Thyroid gland (tissue), 4 donors: Measurements from ENCODE around the gene MVB12B. TPM values are rescaled to one million over a fixed set of nuclear protein-coding genes. Genes with fewer than 3 reads are reported as not detected.
A peak's percentile ranks its signal among the peaks of the same experiment; 100 is the strongest.

ENCODE experiments used
- DNase-seq, 2 donors: peaks; one replicate each; pipeline ENCODE4 v3.0.0-alpha.2; 2019
- H3K27ac ChIP-seq, 3 donors: fragments of 200-600 bp; sonication (generic); 1 replicate in 2 of 3; 2 replicates in 1 of 3; pipeline ENCODE4 v1.5.1; 2016 to 2019; ENCODE audit warnings: mild to moderate bottlenecking in 1 of 3, moderate library complexity in 1 of 3
- H3K27me3 ChIP-seq: fragments of 200-600 bp; sonication (generic); one replicate; pipeline ENCODE4 v1.5.1; 2019
- H3K36me3 ChIP-seq, 2 donors: fragments of 200-600 bp; sonication (generic); one replicate each; pipeline ENCODE4 v1.5.1; 2016 to 2019
- H3K4me1 ChIP-seq, 2 donors: fragments of 200-600 bp; sonication (generic); one replicate each; pipeline ENCODE4 v1.5.1; 2017 to 2019
- H3K4me3 ChIP-seq, 3 donors: fragments of 200-600 bp; sonication (generic); replicated peaks in 1 of 3; 1 replicate in 2 of 3; 2 replicates in 1 of 3; pipeline ENCODE4 v1.5.1; 2016; ENCODE audit warnings: mild to moderate bottlenecking in 1 of 3
- H3K9me3 ChIP-seq: fragments of 200-600 bp; sonication (generic); one replicate; pipeline ENCODE4 v1.5.1; 2017
- CTCF ChIP-seq, 6 experiments: fragments of 200-600 bp in 3 of 6; fragments of 450-650 bp in 3 of 6; sonication (generic) in 3 of 6; IDR thresholded peaks; one replicate each; pipeline ENCODE4 v1.5.1; 2016 to 2019; ENCODE audit warnings: antibody characterized with exemption in 6 of 6, mild to moderate bottlenecking in 2 of 6, inconsistent platforms in 1 of 6, moderate library complexity in 1 of 6
- POLR2A ChIP-seq, 2 donors: fragments of 450-650 bp; IDR thresholded peaks; one replicate each; pipeline ENCODE4 v1.6.1; 2017; ENCODE audit warnings: antibody characterized with exemption in 2 of 2, mild to moderate bottlenecking in 2 of 2, moderate library complexity in 1 of 2
- WGBS, 2 donors: methylation state at CpG; one replicate each; pipeline ENCODE4 v1.1.5; 2017; 5-methylcytosine and 5-hydroxymethylcytosine counted together
- intact Hi-C: fragments of 100-400 bp; cut with DNase I; formaldehyde crosslinking; loops from one replicate; pipeline ENCODE4 v1.15.1; 2023
- total RNA-seq, 4 donors: library from RNA; depleted of rRNA; stranded (reverse); fragments of >200 nt; gene quantifications; one replicate each; pipeline ENCODE4 v1.2.3, GENCODE V29; 2016

Gene MVB12B
- total RNA-seq, 4 donors from 2014 or later, result 13.4 to 19.3 (median 15.5) TPM

- TF ChIP-seq POLR2A (IDR thresholded peaks at IDR 0.05) (no peak), CTCF (IDR thresholded peaks at IDR 0.05) (peak in 1 of 6 experiments; percentile 15)
- intact Hi-C loops, result no loop called here
- Histone ChIP-seq H3K4me1 (peaks cover 0 to 7% of the 10 kb centered on the region in 2 donors), H3K27ac (no peak overlapping the region), H3K9me3 (no peaks in the 10 kb centered on the region), H3K36me3 (no peaks in the 10 kb centered on the region), H3K4me3 (no peak overlapping the region), H3K27me3 (no peaks in the 10 kb centered on the region)
- no peak for DNase-seq
- WGBS, 2 donors, result 78 to 79% methylated on average over 5 of the region's 5 CpGs
Measured at GRCh38 chr9:126386088-126386487, 59.5 kb downstream of the MVB12B start.

GRCh38 chr9:126386776-126387175 is 60.1 kb downstream of the MVB12B start:
- Histone ChIP-seq H3K27ac (no peak overlapping the region), H3K36me3 (no peaks in the 10 kb centered on the region), H3K4me3 (no peak overlapping the region), H3K9me3 (no peaks in the 10 kb centered on the region), H3K4me1 (peaks cover 0 to 7% of the 10 kb centered on the region in 2 donors), H3K27me3 (no peaks in the 10 kb centered on the region)
- 43 to 69% methylated on average over 6 of the region's 6 CpGs for WGBS, 2 donors
- intact Hi-C loops, result no loop called here
- DNase-seq, result no peak
- TF ChIP-seq CTCF (IDR thresholded peaks at IDR 0.05), result no peak
- TF ChIP-seq POLR2A (IDR thresholded peaks at IDR 0.05), result no peak

- intact Hi-C loops, result no loop called here
- H3K4me1 ChIP-seq, result peaks cover 0 to 12% of the 10 kb centered on the region in 2 donors
- no peaks in the 10 kb centered on the region for H3K27me3 ChIP-seq
- 81 to 88% methylated on average over 8 of the region's 8 CpGs for WGBS, 2 donors
- TF ChIP-seq POLR2A (IDR thresholded peaks at IDR 0.05) (no peak), CTCF (IDR thresholded peaks at IDR 0.05) (no peak)
- no peaks in the 10 kb centered on the region for H3K9me3 ChIP-seq
- DNase-seq, result no peak
- H3K4me3 ChIP-seq, result no peak overlapping the region
- no peaks in the 10 kb centered on the region for H3K36me3 ChIP-seq
- no peak overlapping the region for H3K27ac ChIP-seq
Measured at GRCh38 chr9:126388964-126389708, 62.5 kb downstream of the MVB12B start.

GRCh38 chr9:126389992-126390391 is 63.4 kb downstream of the MVB12B start:
- intact Hi-C loops, result no loop called here
- H3K36me3 ChIP-seq, result no peaks in the 10 kb centered on the region
- H3K27ac ChIP-seq, result no peak overlapping the region
- no peak for TF ChIP-seq POLR2A (IDR thresholded peaks at IDR 0.05)
- TF ChIP-seq CTCF (IDR thresholded peaks at IDR 0.05), result no peak
- no peak for DNase-seq
- H3K9me3 ChIP-seq, result no peaks in the 10 kb centered on the region
- H3K4me1 ChIP-seq, result peaks cover 0 to 12% of the 10 kb centered on the region in 2 donors
- 89 to 90% methylated on average over 2 of the region's 2 CpGs for WGBS, 2 donors
- no peaks in the 10 kb centered on the region for H3K27me3 ChIP-seq
- H3K4me3 ChIP-seq, result no peak overlapping the region

GRCh38 chr9:126390923-126391322 is 64.3 kb downstream of the MVB12B start:
- H3K27me3 ChIP-seq, result no peaks in the 10 kb centered on the region
- no peak for DNase-seq
- peaks cover 0 to 12% of the 10 kb centered on the region in 2 donors for H3K4me1 ChIP-seq
- H3K9me3 ChIP-seq, result no peaks in the 10 kb centered on the region
- WGBS, 2 donors, result 80 to 81% methylated on average over 7 to 9 of the region's 9 CpGs
- no peak overlapping the region for H3K4me3 ChIP-seq
- H3K27ac ChIP-seq, result no peak overlapping the region
- H3K36me3 ChIP-seq, result peaks cover 0 to 4% of the 10 kb centered on the region in 2 donors
- TF ChIP-seq CTCF (IDR thresholded peaks at IDR 0.05) (no peak), POLR2A (IDR thresholded peaks at IDR 0.05) (no peak)
- intact Hi-C loops, result no loop called here
